Tibial nerve (tissue), 4 donors: ENCODE results near the gene MICAL2.

Experiments
- EP300 ChIP-seq, 2 donors: sonication (generic); formaldehyde crosslinking; IDR thresholded peaks; one replicate each; pipeline ENCODE4 v1.6.1; 2017; ENCODE audit warnings: antibody characterized with exemption in 2 of 2, mild to moderate bottlenecking in 1 of 2
- POLR2A ChIP-seq, 2 donors: fragments of 450-650 bp; IDR thresholded peaks; one replicate each; pipeline ENCODE4 v1.6.1; 2017; ENCODE audit warnings: antibody characterized with exemption in 2 of 2, mild to moderate bottlenecking in 2 of 2, moderate library complexity in 2 of 2
- TF ChIP-seq, protein P1 (sequence below), 5 experiments: fragments of 200-600 bp in 3 of 5; fragments of 450-650 bp in 2 of 5; sonication (generic) in 3 of 5; IDR thresholded peaks; one replicate each; pipeline ENCODE4 v1.5.1; 2016 to 2019; ENCODE audit warnings: antibody characterized with exemption in 5 of 5, mild to moderate bottlenecking in 3 of 5, moderate library complexity in 2 of 5

DNA sequence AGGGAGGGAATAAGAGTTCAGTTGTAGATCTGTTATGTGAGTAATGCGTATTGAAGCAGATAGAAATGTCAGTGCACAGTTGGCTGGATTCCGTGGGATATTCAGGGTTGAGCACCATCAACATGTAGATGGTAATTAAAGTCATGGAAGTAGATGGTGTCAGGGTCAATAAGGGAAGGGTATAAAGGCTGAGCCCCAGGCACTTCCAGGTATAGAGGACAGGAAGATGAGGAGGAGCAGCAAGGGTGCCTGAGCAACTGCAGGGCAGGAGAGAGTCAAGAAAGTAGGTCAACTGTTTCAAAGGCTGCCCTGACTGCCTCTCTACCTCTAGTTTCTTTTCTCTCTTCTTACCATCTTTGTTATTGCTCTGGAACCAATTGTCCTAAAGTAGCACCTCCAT is 85.9 kb downstream of the MICAL2 start:
- TF ChIP-seq, protein P1, sequence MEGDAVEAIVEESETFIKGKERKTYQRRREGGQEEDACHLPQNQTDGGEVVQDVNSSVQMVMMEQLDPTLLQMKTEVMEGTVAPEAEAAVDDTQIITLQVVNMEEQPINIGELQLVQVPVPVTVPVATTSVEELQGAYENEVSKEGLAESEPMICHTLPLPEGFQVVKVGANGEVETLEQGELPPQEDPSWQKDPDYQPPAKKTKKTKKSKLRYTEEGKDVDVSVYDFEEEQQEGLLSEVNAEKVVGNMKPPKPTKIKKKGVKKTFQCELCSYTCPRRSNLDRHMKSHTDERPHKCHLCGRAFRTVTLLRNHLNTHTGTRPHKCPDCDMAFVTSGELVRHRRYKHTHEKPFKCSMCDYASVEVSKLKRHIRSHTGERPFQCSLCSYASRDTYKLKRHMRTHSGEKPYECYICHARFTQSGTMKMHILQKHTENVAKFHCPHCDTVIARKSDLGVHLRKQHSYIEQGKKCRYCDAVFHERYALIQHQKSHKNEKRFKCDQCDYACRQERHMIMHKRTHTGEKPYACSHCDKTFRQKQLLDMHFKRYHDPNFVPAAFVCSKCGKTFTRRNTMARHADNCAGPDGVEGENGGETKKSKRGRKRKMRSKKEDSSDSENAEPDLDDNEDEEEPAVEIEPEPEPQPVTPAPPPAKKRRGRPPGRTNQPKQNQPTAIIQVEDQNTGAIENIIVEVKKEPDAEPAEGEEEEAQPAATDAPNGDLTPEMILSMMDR (IDR thresholded peaks at IDR 0.05): no peak
- TF ChIP-seq POLR2A (IDR thresholded peaks at IDR 0.05) (no peak), EP300 (IDR thresholded peaks at IDR 0.05) (no peak)
